GM12878 (cell line): ENCODE measurements around the gene ITPRIP.

ENCODE experiments used
- NRF1 ChIP-seq: conservative IDR thresholded peaks from 2 replicates; pipeline ENCODE4 v1.6.1; 2011; ENCODE audit warnings: mild to moderate bottlenecking, low read depth, low read length, improper control_type of control experiment
- POU2F2 ChIP-seq: IDR thresholded peaks from 3 replicates; pipeline ENCODE4 v1.6.1; 2011; ENCODE audit warnings: low read depth, mild to moderate bottlenecking, low read length, borderline replicate concordance

GRCh38 chr10:104350127-104350635 lies 11.9 kb upstream of the ITPRIP start:
- TF ChIP-seq NRF1 (no peak), POU2F2 (no peak)
